IMR-90 (cell line): ENCODE data around the gene LCN10. TPM values are rescaled to one million over a fixed set of nuclear protein-coding genes. Genes with fewer than 3 reads are reported as not detected.

Experiments
- ATAC-seq: fragments of 200-7000 bp; cut with Tn5 transposase; 2 replicates; pipeline ENCODE4 v1.9.1; 2020; ENCODE audit warnings: low read depth, mild to moderate bottlenecking, moderate library complexity
- BruUV-seq: library from RNA; stranded (reverse); fragments of 400-500 nt; replicated peaks from 2 replicates; lab custom pipeline; 2021; lab: Mats Ljungman, UMichigan
- CTCF ChIA-PET: fragments of 300-600 bp; formaldehyde crosslinking; extraction: SDS; loops from one replicate; lab custom pipeline; 2021; ENCODE audit warnings: antibody characterized with exemption; lab: Yijun Ruan, JAX
- POLR2A ChIA-PET: fragments of 300-600 bp; sonication (Branson Sonifier 250); formaldehyde crosslinking; loops from one replicate; lab custom pipeline; 2022; ENCODE audit warnings: antibody characterized with exemption; ENCODE audit not compliant: unreplicated experiment; lab: Charles Lee
- DNase-seq: peaks from one replicate; pipeline ENCODE4 v3.0.0; 2013
- H2AFZ ChIP-seq: replicated peaks from 2 replicates; pipeline ENCODE3; 2013; ENCODE audit warnings: low read length, mild to moderate bottlenecking; ENCODE audit not compliant: poor library complexity
- H2AK5ac ChIP-seq: 2 replicates; pipeline ENCODE4 v1.6.1; 2013; ENCODE audit warnings: low read depth, low read length, inconsistent platforms
- H2AK9ac ChIP-seq: replicated peaks from 2 replicates; pipeline ENCODE3; 2013; ENCODE audit warnings: mild to moderate bottlenecking, low read depth, low read length, moderate library complexity; ENCODE audit not compliant: poor library complexity
- H2BK120ac ChIP-seq: 2 replicates; pipeline ENCODE4 v1.6.1; 2013; ENCODE audit warnings: low read depth, low read length, inconsistent platforms
- H2BK15ac ChIP-seq: 3 replicates; pipeline ENCODE4 v1.6.1; 2013; ENCODE audit warnings: low read depth, low read length, inconsistent platforms
- H2BK20ac ChIP-seq: 2 replicates; pipeline ENCODE4 v1.6.1; 2013; ENCODE audit warnings: low read depth, mild to moderate bottlenecking, inconsistent platforms, low read length, moderate library complexity
- H2BK5ac ChIP-seq: 2 replicates; pipeline ENCODE4 v1.6.1; 2013; ENCODE audit warnings: mild to moderate bottlenecking, low read depth, low read length, inconsistent platforms; ENCODE audit not compliant: poor library complexity, severe bottlenecking
- H3K14ac ChIP-seq: replicated peaks from 2 replicates; pipeline ENCODE4 v1.6.1; 2013; ENCODE audit warnings: low read depth, low read length, inconsistent platforms
- H3K18ac ChIP-seq: 2 replicates; pipeline ENCODE4 v1.6.1; 2013; ENCODE audit warnings: low read depth, low read length, control low read depth
- H3K23ac ChIP-seq: 2 replicates; pipeline ENCODE4 v1.6.1; 2013; ENCODE audit warnings: low read depth, low read length, inconsistent platforms
- H3K27ac ChIP-seq: 2 replicates; pipeline ENCODE4 v1.5.1; 2013; ENCODE audit warnings: mild to moderate bottlenecking, control low read depth, low read length; ENCODE audit not compliant: insufficient read depth
- H3K27me3 ChIP-seq: 2 replicates; pipeline ENCODE4 v1.6.1; 2013; ENCODE audit warnings: low read length; ENCODE audit not compliant: control insufficient read depth, insufficient read depth
- H3K36me3 ChIP-seq: 2 replicates; pipeline ENCODE4 v1.6.1; 2013; ENCODE audit warnings: low read length, mixed read lengths; ENCODE audit not compliant: control insufficient read depth, insufficient read depth
- H3K4ac ChIP-seq: 2 replicates; pipeline ENCODE4 v1.6.1; 2013; ENCODE audit warnings: low read depth, low read length, inconsistent platforms
- H3K4me1 ChIP-seq: 2 replicates; pipeline ENCODE4 v1.6.1; 2013; ENCODE audit warnings: low read length, mixed read lengths; ENCODE audit not compliant: control insufficient read depth, insufficient read depth
- H3K4me2 ChIP-seq: 2 replicates; pipeline ENCODE4 v1.6.1; 2013; ENCODE audit warnings: low read depth, mild to moderate bottlenecking, control low read depth, low read length, moderate library complexity
- H3K4me3 ChIP-seq: 2 replicates; pipeline ENCODE4 v1.5.1; 2013; ENCODE audit warnings: low read depth, mild to moderate bottlenecking, control low read depth, low read length, moderate library complexity; ENCODE audit not compliant: insufficient read depth
- H3K56ac ChIP-seq: 2 replicates; pipeline ENCODE4 v1.6.1; 2013; ENCODE audit warnings: low read length, inconsistent platforms; ENCODE audit not compliant: insufficient read depth; ENCODE audit errors: extremely low read depth
- H3K79me1 ChIP-seq, 2 experiments: 2 replicates each; pipeline ENCODE4 v1.6.1; 2013; ENCODE audit warnings: low read length in 2 of 2, inconsistent platforms in 1 of 2, low read depth in 1 of 2
- H3K9ac ChIP-seq: 2 replicates; pipeline ENCODE4 v1.6.1; 2013; ENCODE audit warnings: low read depth, low read length, control low read depth
- H3K9me1 ChIP-seq: 2 replicates; pipeline ENCODE4 v1.6.1; 2013; ENCODE audit warnings: low read length, inconsistent platforms; ENCODE audit not compliant: insufficient read depth
- H3K9me3 ChIP-seq: 2 replicates; pipeline ENCODE4 v1.6.1; 2013; ENCODE audit warnings: low read length; ENCODE audit not compliant: control insufficient read depth, insufficient read depth
- H4K20me1 ChIP-seq: 2 replicates; pipeline ENCODE4 v1.6.1; 2013; ENCODE audit warnings: low read length, inconsistent platforms; ENCODE audit not compliant: insufficient read depth
- H4K5ac ChIP-seq: 2 replicates; pipeline ENCODE4 v1.6.1; 2013; ENCODE audit warnings: mild to moderate bottlenecking, low read depth, low read length, control low read depth
- H4K8ac ChIP-seq, 2 experiments: 2 replicates each; pipeline ENCODE4 v1.6.1; 2013; ENCODE audit warnings: low read depth in 2 of 2, low read length in 2 of 2, control low read depth in 1 of 2, inconsistent platforms in 1 of 2
- H4K91ac ChIP-seq: 2 replicates; pipeline ENCODE4 v1.6.1; 2013; ENCODE audit warnings: low read depth, low read length, inconsistent platforms; ENCODE audit not compliant: insufficient read depth
- CHD1 ChIP-seq: IDR thresholded peaks from 2 replicates; pipeline ENCODE4 v1.6.1; 2012; ENCODE audit warnings: low read depth, low read length, improper control_type of control experiment
- MXI1 ChIP-seq: IDR thresholded peaks from 2 replicates; pipeline ENCODE4 v1.6.1; 2012; ENCODE audit warnings: low read depth, mild to moderate bottlenecking, low read length, moderate library complexity, borderline replicate concordance
- NFE2L2 ChIP-seq: fragments of 150-350 bp; IDR thresholded peaks from 2 replicates; pipeline ENCODE4 v1.6.1; 2016; ENCODE audit warnings: low read depth, mild to moderate bottlenecking, low read length
- RAD21 ChIP-seq: IDR thresholded peaks from 2 replicates; pipeline ENCODE4 v1.6.1; 2012; ENCODE audit warnings: low read length, improper control_type of control experiment
- RCOR1 ChIP-seq: IDR thresholded peaks from 2 replicates; pipeline ENCODE4 v1.6.1; 2012; ENCODE audit warnings: mild to moderate bottlenecking, low read length, improper control_type of control experiment; ENCODE audit not compliant: insufficient replicate concordance
- RFX5 ChIP-seq: IDR thresholded peaks from 2 replicates; pipeline ENCODE4 v1.8.0; 2012; ENCODE audit warnings: low read depth, mild to moderate bottlenecking, low read length, moderate library complexity
- USF2 ChIP-seq: fragments of 150-350 bp; IDR thresholded peaks from 2 replicates; pipeline ENCODE4 v1.6.1; 2017; ENCODE audit warnings: mild to moderate bottlenecking, antibody characterized with exemption, low read length, low read depth
- WGBS, 2 experiments: methylation state at CpG; one replicate each; pipeline versions ENCODE4 v1.1.5 to v1.1.7; 2013; ENCODE audit warnings: missing lambda C conversion rate in 2 of 2; ENCODE audit not compliant: insufficient read length in 1 of 2; ENCODE audit errors: extremely low coverage in 2 of 2; 5-methylcytosine and 5-hydroxymethylcytosine counted together
- dilution Hi-C: fragments of 300-500 bp; cut with HindIII; formaldehyde crosslinking; loops from one replicate; pipeline ENCODE4 v1.14.3; 2018; ENCODE audit warnings: low sequenced_read_pairs; ENCODE audit not compliant: unreplicated experiment
- in situ Hi-C: fragments of 300-500 bp; cut with MboI; formaldehyde crosslinking; loops from 3 replicates; pipeline ENCODE4 v1.14.3; 2019; ENCODE audit warnings: low sequenced_read_pairs, inconsistent platforms, mixed read lengths
- intact Hi-C: fragments of 100-400 bp; cut with micrococcal nuclease; formaldehyde crosslinking; loops from 2 replicates; pipeline ENCODE4 v1.10.0; 2022
- polyA plus RNA-seq, 3 experiments: library from polyadenylated mRNA; depleted of rRNA; stranded (reverse); fragments of >200 nt; gene quantifications; 2 replicates each; pipeline ENCODE4 v1.2.3, GENCODE V29; 2012; ENCODE audit warnings: low replicate concordance in 1 of 3
- total RNA-seq: library from RNA; depleted of rRNA; stranded (reverse); fragments of >200 nt; gene quantifications from 2 replicates; pipeline ENCODE4 v1.2.3, GENCODE V29; 2012
- TF ChIP-seq, protein P1 (sequence below): fragments of 150-350 bp; IDR thresholded peaks from 2 replicates; pipeline ENCODE4 v1.6.1; 2016; ENCODE audit warnings: low read depth, mild to moderate bottlenecking, low read length, moderate library complexity, borderline replicate concordance

LCN10 gene
- total and polyA plus RNA-seq, 2 of the 4 experiments (the other 2 are of a cell fraction) = not detected

- intact Hi-C loops = no loop called here
- no peak overlapping the region for H4K91ac ChIP-seq
- peaks cover 11% of the 10 kb centered on the region; the same call in 1 of the 2 replicates for H3K27me3 ChIP-seq
- DNase-seq (no peak), ATAC-seq (no peak)
- no peak overlapping the region for H3K18ac ChIP-seq
- no peak overlapping the region for H3K9ac ChIP-seq
- H3K56ac ChIP-seq = no peak overlapping the region
- no peaks in the 10 kb centered on the region for H3K36me3 ChIP-seq
- in situ Hi-C loops = no loop called here
- no peaks in the 10 kb centered on the region for H3K9me3 ChIP-seq
- peak overlapping the region; percentile 19 for H2AFZ ChIP-seq
- no peak overlapping the region for H3K4ac ChIP-seq
- no peak overlapping the region for H3K14ac ChIP-seq
- no peak overlapping the region for H4K8ac ChIP-seq
- H3K79me1 ChIP-seq = no peaks in the 10 kb centered on the region
- no peaks in the 10 kb centered on the region for H3K9me1 ChIP-seq
- ChIA-PET POLR2A (no interaction called here), CTCF (no interaction called here)
- H4K20me1 ChIP-seq = no peaks in the 10 kb centered on the region
- no peak overlapping the region for H3K4me3 ChIP-seq
- H2BK20ac ChIP-seq = no peak overlapping the region
- H3K23ac ChIP-seq = no peak overlapping the region
- H3K27ac ChIP-seq = no peak overlapping the region
- no peak overlapping the region for H4K5ac ChIP-seq
- no peak overlapping the region for H2BK15ac ChIP-seq
- dilution Hi-C loops = no loop called here
- H3K4me2 ChIP-seq = no peak overlapping the region
- H2BK5ac ChIP-seq = no peak overlapping the region
- H3K4me1 ChIP-seq = 0 out of 2 replicates have a peak, but pooled peaks cover 2% of the 10 kb centered on the region
- TF ChIP-seq, protein P1, sequence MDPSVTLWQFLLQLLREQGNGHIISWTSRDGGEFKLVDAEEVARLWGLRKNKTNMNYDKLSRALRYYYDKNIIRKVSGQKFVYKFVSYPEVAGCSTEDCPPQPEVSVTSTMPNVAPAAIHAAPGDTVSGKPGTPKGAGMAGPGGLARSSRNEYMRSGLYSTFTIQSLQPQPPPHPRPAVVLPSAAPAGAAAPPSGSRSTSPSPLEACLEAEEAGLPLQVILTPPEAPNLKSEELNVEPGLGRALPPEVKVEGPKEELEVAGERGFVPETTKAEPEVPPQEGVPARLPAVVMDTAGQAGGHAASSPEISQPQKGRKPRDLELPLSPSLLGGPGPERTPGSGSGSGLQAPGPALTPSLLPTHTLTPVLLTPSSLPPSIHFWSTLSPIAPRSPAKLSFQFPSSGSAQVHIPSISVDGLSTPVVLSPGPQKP = no peak
- TF ChIP-seq CHD1 = no peak
- no peak for TF ChIP-seq RFX5
- no peak for TF ChIP-seq RCOR1
- no peak for TF ChIP-seq RAD21
- no peak for TF ChIP-seq USF2
- no peak for TF ChIP-seq NFE2L2
- TF ChIP-seq MXI1 = no peak
- WGBS, 2 experiments = 76% methylated on average over 5 of the region's 14 CpGs; no CpG with 5 or more reads in 1 of the 2 experiments
- no peak overlapping the region for H2BK120ac ChIP-seq
- no peak overlapping the region for H2AK5ac ChIP-seq
- BruUV-seq = no TSS peak
- no peak overlapping the region for H2AK9ac ChIP-seq
Measured at GRCh38 chr9:136693135-136693489, 49.6 kb downstream of the LCN10 start.
